Measurements from ENCODE around the gene CHAMP1. TPM values are rescaled to one million over a fixed set of nuclear protein-coding genes. Genes with fewer than 3 reads are reported as not detected.

Gene CHAMP1, protein sequence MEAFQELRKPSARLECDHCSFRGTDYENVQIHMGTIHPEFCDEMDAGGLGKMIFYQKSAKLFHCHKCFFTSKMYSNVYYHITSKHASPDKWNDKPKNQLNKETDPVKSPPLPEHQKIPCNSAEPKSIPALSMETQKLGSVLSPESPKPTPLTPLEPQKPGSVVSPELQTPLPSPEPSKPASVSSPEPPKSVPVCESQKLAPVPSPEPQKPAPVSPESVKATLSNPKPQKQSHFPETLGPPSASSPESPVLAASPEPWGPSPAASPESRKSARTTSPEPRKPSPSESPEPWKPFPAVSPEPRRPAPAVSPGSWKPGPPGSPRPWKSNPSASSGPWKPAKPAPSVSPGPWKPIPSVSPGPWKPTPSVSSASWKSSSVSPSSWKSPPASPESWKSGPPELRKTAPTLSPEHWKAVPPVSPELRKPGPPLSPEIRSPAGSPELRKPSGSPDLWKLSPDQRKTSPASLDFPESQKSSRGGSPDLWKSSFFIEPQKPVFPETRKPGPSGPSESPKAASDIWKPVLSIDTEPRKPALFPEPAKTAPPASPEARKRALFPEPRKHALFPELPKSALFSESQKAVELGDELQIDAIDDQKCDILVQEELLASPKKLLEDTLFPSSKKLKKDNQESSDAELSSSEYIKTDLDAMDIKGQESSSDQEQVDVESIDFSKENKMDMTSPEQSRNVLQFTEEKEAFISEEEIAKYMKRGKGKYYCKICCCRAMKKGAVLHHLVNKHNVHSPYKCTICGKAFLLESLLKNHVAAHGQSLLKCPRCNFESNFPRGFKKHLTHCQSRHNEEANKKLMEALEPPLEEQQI
- 10 to 100 TPM in 1 of 4 donors, 1 to 10 TPM in 3; 6.0 to 22.1 (median 7.1) TPM for polyA plus RNA-seq
- long read RNA-seq, donor 1: 0 reads
- long read RNA-seq, donor 2, full-length matches to known transcripts: 17 of 17 reads
- long read RNA-seq, donor 2, partial matches to known transcripts: 0 of 17 reads
- long read RNA-seq, donor 2, other reads (novel, unspliced or antisense): 0 of 17 reads
- long read RNA-seq, donor 3, full-length matches to known transcripts: 26 of 26 reads
- long read RNA-seq, donor 3, partial matches to known transcripts: 0 of 26 reads
- long read RNA-seq, donor 3, other reads (novel, unspliced or antisense): 0 of 26 reads
- long read RNA-seq, donor 4, full-length matches to known transcripts: 1 of 1 reads
- long read RNA-seq, donor 4, partial matches to known transcripts: 0 of 1 reads
- long read RNA-seq, donor 4, other reads (novel, unspliced or antisense): 0 of 1 reads
- long read RNA-seq, donor 5, full-length matches to known transcripts: 6 of 6 reads
- long read RNA-seq, donor 5, partial matches to known transcripts: 0 of 6 reads
- long read RNA-seq, donor 5, other reads (novel, unspliced or antisense): 0 of 6 reads
- long read RNA-seq, donor 6, full-length matches to known transcripts: 13 of 13 reads
- long read RNA-seq, donor 6, partial matches to known transcripts: 0 of 13 reads
- long read RNA-seq, donor 6, other reads (novel, unspliced or antisense): 0 of 13 reads
- long read RNA-seq, donor 7: 0 reads
- long read RNA-seq, donor 8, full-length matches to known transcripts: 5 of 5 reads
- long read RNA-seq, donor 8, partial matches to known transcripts: 0 of 5 reads
- long read RNA-seq, donor 8, other reads (novel, unspliced or antisense): 0 of 5 reads
- long read RNA-seq, donor 9, full-length matches to known transcripts: 5 of 5 reads
- long read RNA-seq, donor 9, partial matches to known transcripts: 0 of 5 reads
- long read RNA-seq, donor 9, other reads (novel, unspliced or antisense): 0 of 5 reads
- long read RNA-seq, donor 10, full-length matches to known transcripts: 21 of 21 reads
- long read RNA-seq, donor 10, partial matches to known transcripts: 0 of 21 reads
- long read RNA-seq, donor 10, other reads (novel, unspliced or antisense): 0 of 21 reads

DNA sequence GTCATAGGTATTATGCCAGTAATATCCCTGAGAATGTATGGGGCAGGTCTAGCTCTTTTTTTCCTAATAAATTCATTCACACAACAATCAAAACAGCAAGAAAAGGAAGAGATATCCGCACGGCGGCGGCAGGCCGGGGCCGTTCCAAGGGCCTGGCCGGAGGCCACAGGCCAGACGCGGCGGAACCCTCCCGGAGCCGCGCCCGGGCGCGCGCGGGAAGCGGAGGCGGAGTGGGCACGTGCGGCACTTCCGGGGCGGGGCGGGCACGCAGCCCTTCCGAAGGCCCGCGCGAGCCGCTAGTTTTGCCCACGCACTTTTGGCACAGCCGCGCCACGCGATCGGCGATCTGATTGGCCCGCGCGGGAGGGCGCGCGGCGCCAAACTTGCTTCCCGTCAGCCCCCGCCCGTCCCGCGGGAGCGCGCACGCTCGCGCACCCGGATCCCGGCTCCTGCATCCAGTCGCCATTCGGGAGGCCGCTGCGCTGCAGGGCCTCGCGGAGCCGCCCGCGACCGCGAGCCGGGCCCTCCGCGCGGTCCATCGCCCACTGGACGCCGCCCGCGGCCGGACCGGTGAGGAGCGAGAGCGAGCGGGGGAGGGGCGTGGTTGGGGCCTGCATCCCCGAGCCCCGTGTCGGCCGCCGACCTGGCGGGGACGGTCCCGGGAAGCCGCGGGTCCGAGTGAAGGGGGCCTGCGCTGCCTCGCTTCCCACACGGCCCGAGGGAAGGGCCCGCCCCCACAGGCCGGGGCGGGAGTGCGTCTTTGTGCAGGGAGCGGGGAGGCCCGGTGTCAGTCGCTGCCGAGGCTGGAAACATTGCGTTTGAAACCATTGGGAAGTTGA lies at the start of gene CHAMP1:
CHAMP1 (plus strand) TSS at position 430 of the 839 bp plus-strand sequence. CDS start 9,340 bp downstream, outside the sequence.
- peaks cover 0 to 6% (median 0%) of the 10 kb centered on the region in 3 donors for H3K36me3 ChIP-seq (ENCODE audit: control insufficient read depth in 3 of 3, insufficient read depth in 2 of 3, low read depth in 1 of 3, low read length in 3 of 3)
- H3K4me1 ChIP-seq (ENCODE audit: control insufficient read depth in 3 of 3, insufficient read depth in 2 of 3, low read depth in 1 of 3, low read length in 2 of 3): peaks cover 4 to 5% (median 4%) of the 10 kb centered on the region in 3 donors
- DNase-seq: peak; percentile 95 to 98
- peak within 1 kb of the TSS; percentile 74 to 86 (median 76) for H3K4me3 ChIP-seq (ENCODE audit: low read depth in 1 of 3, low read length in 3 of 3)
- no peak for FAIRE-seq
- peak within 1 kb of the TSS; percentile 85 to 96 (median 91) for H3K27ac ChIP-seq (ENCODE audit: low read depth in 1 of 3, low read length in 2 of 3)
- 0% methylated on average over 69 to 107 of the region's 107 CpGs for WGBS, 3 donors
- no peaks in the 10 kb centered on the region for H3K27me3 ChIP-seq (ENCODE audit: control insufficient read depth in 3 of 3, insufficient read depth in 3 of 3, low read length in 3 of 3)
- H3K9me3 ChIP-seq (ENCODE audit: control insufficient read depth in 2 of 2, insufficient read depth in 1 of 2, low read depth in 1 of 2, low read length in 1 of 2): no peaks in the 10 kb centered on the region

DNA sequence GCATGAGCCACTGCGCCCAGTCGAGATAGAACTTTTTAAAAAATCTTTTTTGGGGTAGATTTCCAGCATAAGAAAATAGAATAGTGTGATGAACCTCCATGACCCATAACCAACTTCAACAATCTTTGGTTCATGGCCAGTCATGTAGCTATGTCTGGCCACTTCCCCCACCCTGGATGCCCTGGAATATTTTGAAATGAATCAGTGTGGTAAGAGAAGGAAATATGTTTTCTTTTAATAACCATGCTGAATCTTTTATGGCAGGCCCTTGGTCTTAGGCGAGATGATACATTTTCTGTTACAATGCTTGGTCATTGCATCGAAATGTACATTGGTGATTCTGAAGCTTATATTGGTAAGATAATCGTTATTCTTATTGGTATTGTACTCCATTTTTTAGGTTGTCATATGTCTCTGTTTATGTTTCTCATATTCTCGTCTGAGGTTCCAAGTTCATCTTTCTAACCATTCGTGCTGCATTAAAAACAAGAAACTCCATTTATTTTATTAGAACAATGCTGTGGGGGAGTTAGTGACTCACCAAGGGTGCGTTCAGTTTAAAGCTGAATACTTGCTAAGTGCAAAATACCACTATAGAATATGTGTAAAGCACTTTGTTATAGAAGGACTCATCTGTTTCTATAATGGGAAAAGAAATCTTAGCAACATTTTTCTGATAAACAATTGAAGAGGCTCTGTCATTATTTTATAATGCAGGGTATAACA lies 49.3 kb upstream of the CHAMP1 start:
- WGBS, 3 donors: 89 to 96% (median 91%) methylated on average over 8 of the region's 8 CpGs
- no peak overlapping the region for H3K27ac ChIP-seq (ENCODE audit: low read depth in 1 of 3, low read length in 2 of 3)
- H3K27me3 ChIP-seq (ENCODE audit: control insufficient read depth in 3 of 3, insufficient read depth in 3 of 3, low read length in 3 of 3): no peaks in the 10 kb centered on the region
- no peaks in the 10 kb centered on the region for H3K4me1 ChIP-seq (ENCODE audit: control insufficient read depth in 3 of 3, insufficient read depth in 2 of 3, low read depth in 1 of 3, low read length in 2 of 3)
- FAIRE-seq: no peak
- H3K4me3 ChIP-seq (ENCODE audit: low read depth in 1 of 3, low read length in 3 of 3): no peak overlapping the region
- H3K36me3 ChIP-seq (ENCODE audit: control insufficient read depth in 3 of 3, insufficient read depth in 2 of 3, low read depth in 1 of 3, low read length in 3 of 3): peaks cover 16 to 72% (median 17%) of the 10 kb centered on the region in 3 donors
- no peak for DNase-seq
- peaks cover 0 to 9% of the 10 kb centered on the region in 2 donors for H3K9me3 ChIP-seq (ENCODE audit: control insufficient read depth in 2 of 2, insufficient read depth in 1 of 2, low read depth in 1 of 2, low read length in 1 of 2)

DNA sequence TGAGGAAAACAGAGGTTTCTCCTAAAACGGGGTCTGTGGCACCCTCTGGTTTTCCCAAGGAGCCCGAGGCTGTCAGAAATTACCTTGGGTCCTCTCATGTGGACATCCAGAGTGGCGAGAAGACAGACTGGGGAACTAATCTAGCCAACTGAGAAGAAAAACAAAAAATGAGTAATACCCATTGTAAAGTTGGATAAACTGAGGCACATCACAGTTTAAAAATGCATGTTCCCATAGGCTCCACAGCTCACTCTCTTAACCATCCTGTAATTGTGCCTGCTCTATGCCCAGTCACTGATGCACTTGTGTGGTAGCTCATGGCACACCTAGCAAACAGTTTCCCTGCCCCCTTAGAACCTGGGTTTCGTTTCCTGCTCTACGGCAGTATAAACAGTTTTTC lies 48.1 kb upstream of the CHAMP1 start:
- FAIRE-seq (no peak), DNase-seq (no peak)
- 93 to 98% (median 96%) methylated on average over 5 of the region's 5 CpGs for WGBS, 3 donors
- Histone ChIP-seq H3K27me3 (ENCODE audit: control insufficient read depth in 3 of 3, insufficient read depth in 3 of 3, low read length in 3 of 3) (no peaks in the 10 kb centered on the region), H3K36me3 (ENCODE audit: control insufficient read depth in 3 of 3, insufficient read depth in 2 of 3, low read depth in 1 of 3, low read length in 3 of 3) (peaks cover 10 to 71% (median 13%) of the 10 kb centered on the region in 3 donors), H3K4me1 (ENCODE audit: control insufficient read depth in 3 of 3, insufficient read depth in 2 of 3, low read depth in 1 of 3, low read length in 2 of 3) (no peaks in the 10 kb centered on the region), H3K4me3 (ENCODE audit: low read depth in 1 of 3, low read length in 3 of 3) (no peak overlapping the region), H3K27ac (ENCODE audit: low read depth in 1 of 3, low read length in 2 of 3) (no peak overlapping the region), H3K9me3 (ENCODE audit: control insufficient read depth in 2 of 2, insufficient read depth in 1 of 2, low read depth in 1 of 2, low read length in 1 of 2) (peaks cover 0 to 9% of the 10 kb centered on the region in 2 donors)

DNA sequence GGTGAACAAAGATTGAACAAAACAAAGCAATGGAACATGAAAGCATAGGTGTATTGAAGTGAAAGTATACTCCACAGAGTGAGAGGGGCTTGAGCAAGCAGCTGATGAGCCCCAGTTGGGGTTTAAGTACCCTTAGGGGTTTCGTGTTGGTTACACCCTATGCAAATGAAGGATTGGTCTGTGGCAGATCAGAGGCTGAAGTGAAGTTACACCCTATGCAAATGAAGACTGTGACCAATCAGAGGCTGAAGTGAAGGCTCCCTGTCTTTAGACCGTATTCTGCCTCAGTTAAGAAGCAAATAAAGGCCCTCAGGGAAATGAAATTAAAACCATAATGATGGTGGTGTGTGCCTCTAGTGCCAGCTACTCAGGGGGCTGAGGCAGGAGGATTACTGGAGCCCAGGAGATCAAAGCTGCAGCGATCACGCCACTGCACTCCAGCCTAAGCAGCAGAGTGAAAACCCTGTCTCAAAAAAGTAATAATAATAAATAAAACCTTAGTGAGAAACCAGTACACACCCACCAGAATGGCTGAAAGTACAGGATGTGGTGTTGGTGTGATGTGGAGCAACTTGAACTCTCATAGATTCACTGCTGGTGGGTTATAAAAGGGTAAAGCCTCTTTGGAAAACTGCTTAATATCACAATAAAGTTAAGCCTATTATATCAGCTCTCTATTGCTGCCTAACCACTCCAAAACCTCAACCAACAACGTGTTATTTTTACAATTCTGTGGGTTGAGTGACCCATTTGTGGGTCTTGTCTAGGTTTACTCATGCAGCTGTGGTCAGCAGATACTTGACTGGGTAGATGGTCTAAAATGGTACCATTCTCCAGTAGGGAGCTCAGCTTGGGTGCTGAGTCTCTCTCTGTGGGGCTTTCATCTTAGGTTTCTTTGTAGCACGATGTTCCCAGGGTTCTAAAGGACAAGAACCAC lies 45.7 kb upstream of the CHAMP1 start:
- 82 to 93% (median 82%) methylated on average over 6 of the region's 6 CpGs for WGBS, 3 donors
- FAIRE-seq: no peak
- H3K27me3 ChIP-seq (ENCODE audit: control insufficient read depth in 3 of 3, insufficient read depth in 3 of 3, low read length in 3 of 3): no peaks in the 10 kb centered on the region

DNA sequence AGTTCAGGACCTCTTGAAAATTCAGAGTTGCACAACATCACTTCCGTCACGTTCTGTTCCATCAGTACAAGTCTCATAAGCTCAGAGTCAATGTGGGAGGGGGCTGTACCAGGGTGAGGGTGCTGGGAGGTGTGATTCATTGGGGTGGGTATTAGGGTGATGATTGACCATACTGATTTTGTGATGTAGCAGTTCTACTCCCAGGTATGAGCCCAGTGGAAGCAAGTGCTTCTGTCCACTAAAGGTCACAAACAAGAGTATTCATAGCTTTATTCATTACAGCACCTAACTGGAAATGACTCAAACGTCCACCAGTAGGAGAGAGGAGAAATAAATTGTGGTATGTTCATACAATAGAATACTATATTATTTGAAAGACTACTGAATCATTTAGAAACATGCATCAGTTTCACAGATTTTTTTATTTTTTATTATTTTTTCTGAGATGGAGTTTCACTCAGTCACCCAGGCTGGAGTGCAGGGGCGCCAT lies 45.0 kb upstream of the CHAMP1 start:
- Histone ChIP-seq H3K4me3 (ENCODE audit: low read depth in 1 of 3, low read length in 3 of 3) (no peak overlapping the region), H3K27ac (ENCODE audit: low read depth in 1 of 3, low read length in 2 of 3) (no peak overlapping the region), H3K36me3 (ENCODE audit: control insufficient read depth in 3 of 3, insufficient read depth in 2 of 3, low read depth in 1 of 3, low read length in 3 of 3) (peaks cover 13 to 62% (median 20%) of the 10 kb centered on the region in 3 donors), H3K27me3 (ENCODE audit: control insufficient read depth in 3 of 3, insufficient read depth in 3 of 3, low read length in 3 of 3) (no peaks in the 10 kb centered on the region), H3K9me3 (ENCODE audit: control insufficient read depth in 2 of 2, insufficient read depth in 1 of 2, low read depth in 1 of 2, low read length in 1 of 2) (peaks cover 0 to 9% of the 10 kb centered on the region in 2 donors), H3K4me1 (ENCODE audit: control insufficient read depth in 3 of 3, insufficient read depth in 2 of 3, low read depth in 1 of 3, low read length in 2 of 3) (no peaks in the 10 kb centered on the region)
- FAIRE-seq: no peak
- DNase-seq: no peak
- 78 to 86% (median 81%) methylated on average over 4 of the region's 4 CpGs for WGBS, 3 donors

More for the DNA sequence above, 45.7 kb upstream of the CHAMP1 start:
- peak overlapping the region in 1 of 3 donors; percentile 5 for H3K27ac ChIP-seq (ENCODE audit: low read depth in 1 of 3, low read length in 2 of 3)
- peaks cover 13 to 64% (median 17%) of the 10 kb centered on the region in 3 donors for H3K36me3 ChIP-seq (ENCODE audit: control insufficient read depth in 3 of 3, insufficient read depth in 2 of 3, low read depth in 1 of 3, low read length in 3 of 3)
- H3K4me3 ChIP-seq (ENCODE audit: low read depth in 1 of 3, low read length in 3 of 3): no peak overlapping the region
- DNase-seq: no peak
- H3K9me3 ChIP-seq (ENCODE audit: control insufficient read depth in 2 of 2, insufficient read depth in 1 of 2, low read depth in 1 of 2, low read length in 1 of 2): peaks cover 0 to 9% of the 10 kb centered on the region in 2 donors
- no peaks in the 10 kb centered on the region for H3K4me1 ChIP-seq (ENCODE audit: control insufficient read depth in 3 of 3, insufficient read depth in 2 of 3, low read depth in 1 of 3, low read length in 2 of 3)

DNA sequence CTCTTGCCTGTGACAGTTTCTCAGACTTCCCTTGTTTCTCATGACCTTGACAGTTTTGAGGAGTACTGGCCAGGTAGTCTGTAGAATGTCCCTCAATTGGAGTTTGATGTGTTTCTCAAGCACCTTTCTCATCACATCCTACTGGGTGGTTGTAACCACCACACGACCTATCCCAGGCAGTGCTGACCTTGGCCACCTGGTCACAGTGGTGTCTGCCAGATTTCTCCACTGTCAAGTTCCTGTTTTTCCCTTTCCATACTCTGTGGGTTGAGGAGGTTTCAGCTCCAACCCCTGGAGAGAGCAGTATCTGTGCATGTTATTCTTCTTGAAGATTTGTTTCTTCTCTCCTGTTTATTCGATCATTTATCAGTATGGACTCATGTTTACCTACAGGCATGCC lies 41.3 kb upstream of the CHAMP1 start:
- DNase-seq: no peak
- no peaks in the 10 kb centered on the region for H3K27me3 ChIP-seq (ENCODE audit: control insufficient read depth in 3 of 3, insufficient read depth in 3 of 3, low read length in 3 of 3)
- no peak for FAIRE-seq
- H3K4me3 ChIP-seq (ENCODE audit: low read depth in 1 of 3, low read length in 3 of 3): no peak overlapping the region
- WGBS, 3 donors: 56 to 66% (median 63%) methylated on average over 2 of the region's 2 CpGs
- H3K9me3 ChIP-seq (ENCODE audit: control insufficient read depth in 2 of 2, insufficient read depth in 1 of 2, low read depth in 1 of 2, low read length in 1 of 2): peaks cover 0 to 5% of the 10 kb centered on the region in 2 donors
- H3K4me1 ChIP-seq (ENCODE audit: control insufficient read depth in 3 of 3, insufficient read depth in 2 of 3, low read depth in 1 of 3, low read length in 2 of 3): no peaks in the 10 kb centered on the region
- no peak overlapping the region for H3K27ac ChIP-seq (ENCODE audit: low read depth in 1 of 3, low read length in 2 of 3)
- peaks cover 10 to 44% (median 29%) of the 10 kb centered on the region in 3 donors for H3K36me3 ChIP-seq (ENCODE audit: control insufficient read depth in 3 of 3, insufficient read depth in 2 of 3, low read depth in 1 of 3, low read length in 3 of 3)
